NOMO-1 (cell line): Measurements from ENCODE around the gene ANKRD12.

Experiments
- DNase-seq, 2 experiments: peaks; one replicate each; lab custom pipeline; 2025; ENCODE audit not compliant: unreplicated experiment in 2 of 2; lab: John Stamatoyannopoulos, UW

ANKRD12 gene

GRCh38 chr18:9105420-9105819 lies 31.2 kb upstream of the ANKRD12 start:
- no peak for DNase-seq

GRCh38 chr18:9106094-9106493 lies 30.5 kb upstream of the ANKRD12 start:
- DNase-seq, result no peak

GRCh38 chr18:9106800-9107584 lies 29.6 kb upstream of the ANKRD12 start:
- peak in 1 of 2 experiments; percentile 35 for DNase-seq

- no peak for DNase-seq
Measured at GRCh38 chr18:9108911-9109310, 27.7 kb upstream of the ANKRD12 start.

- no peak for DNase-seq
Measured at GRCh38 chr18:9109523-9109922, 27.1 kb upstream of the ANKRD12 start.

GRCh38 chr18:9113468-9114149 lies 23.0 kb upstream of the ANKRD12 start:
- peak; percentile 20 to 44 for DNase-seq

GRCh38 chr18:9115984-9116383 lies 20.6 kb upstream of the ANKRD12 start:
- DNase-seq, result no peak

GRCh38 chr18:9117980-9118841 lies 18.4 kb upstream of the ANKRD12 start:
- peak; percentile 35 to 87 for DNase-seq

GRCh38 chr18:9120796-9121195 lies 15.8 kb upstream of the ANKRD12 start:
- DNase-seq, result no peak

- no peak for DNase-seq
Measured at GRCh38 chr18:9123520-9123919, 13.1 kb upstream of the ANKRD12 start.

GRCh38 chr18:9124824-9125223 lies 11.8 kb upstream of the ANKRD12 start:
- DNase-seq, result no peak

GRCh38 chr18:9126337-9126736 lies 10.2 kb upstream of the ANKRD12 start:
- DNase-seq, result no peak

- DNase-seq, result no peak
Measured at GRCh38 chr18:9130195-9130594, 6.4 kb upstream of the ANKRD12 start.

GRCh38 chr18:9130806-9131205 lies 5.8 kb upstream of the ANKRD12 start:
- no peak for DNase-seq

- no peak for DNase-seq
Measured at GRCh38 chr18:9132628-9133027, 4.0 kb upstream of the ANKRD12 start.

GRCh38 chr18:9133225-9133624 lies 3.4 kb upstream of the ANKRD12 start:
- DNase-seq, result no peak

GRCh38 chr18:9135081-9135911 lies 1.3 kb upstream of the ANKRD12 start:
- DNase-seq, result no peak

GRCh38 chr18:9135912-9136314 lies 668 bp upstream of the ANKRD12 start:
- DNase-seq, result no peak

GRCh38 chr18:9137168-9138066 lies 836 bp downstream of the ANKRD12 start:
- peak; percentile 41 to 73 for DNase-seq
